ENCODE measurements around the gene RNF213.

GRCh38 chr17:80362428-80363119 is 101.9 kb downstream of the RNF213 start:
- TF ChIP-seq POLR2A (IDR thresholded peaks at IDR 0.05; ENCODE audit: borderline replicate concordance, extremely low read depth, insufficient read depth, insufficient read length) (no peak), CTCF (IDR thresholded peaks at IDR 0.05 in 2 of 3, conservative IDR thresholded peaks at IDR 0.05 in 1 of 3; ENCODE audit: borderline replicate concordance in 1 of 3, insufficient read depth in 1 of 3, low read depth in 2 of 3, low read length in 2 of 3) (no peak), ELF1 (IDR thresholded peaks at IDR 0.05; ENCODE audit: borderline replicate concordance, low read depth) (no peak), FOSL1 (IDR thresholded peaks at IDR 0.05; ENCODE audit: low read depth) (no peak), EZH2 (IDR thresholded peaks at IDR 0.05) (no peak), ZBTB33 (IDR thresholded peaks at IDR 0.05; ENCODE audit: extremely low read depth, insufficient replicate concordance, low read length) (no peak), RAD21 (IDR thresholded peaks at IDR 0.05; ENCODE audit: low read depth) (no peak), EGR1 (IDR thresholded peaks at IDR 0.05; ENCODE audit: low read depth) (no peak), ZNF274 (IDR thresholded peaks at IDR 0.05; ENCODE audit: low read depth, low read length) (no peak), YY1 (IDR thresholded peaks at IDR 0.05; ENCODE audit: extremely low read depth, insufficient replicate concordance, low read depth, low read length) (no peak), REST (IDR thresholded peaks at IDR 0.05; ENCODE audit: low read depth) (no peak), TCF7L2 (IDR thresholded peaks at IDR 0.05; ENCODE audit: borderline replicate concordance, extremely low read depth, insufficient read depth, insufficient read length) (no peak), ZFX (IDR thresholded peaks at IDR 0.05) (no peak), MAX (IDR thresholded peaks at IDR 0.05) (no peak)
